LNCaP clone FGC (cell line): ENCODE data around the gene DNMBP.
"Not testable (repeated sequence)": the region's sequence is repeated elsewhere in the genome, so short reads cannot be mapped to it uniquely, and the experiment has no call there.

Experiments used
- DNase-seq: peaks from one replicate; pipeline ENCODE4 v3.0.0-alpha.2; 2011; ENCODE audit warnings: low read depth
- H3K4me3 ChIP-seq: 2 replicates; pipeline ENCODE4 v1.5.1; 2011; ENCODE audit warnings: mild to moderate bottlenecking, low read depth, low read length, control low read depth
- CTCF ChIP-seq: IDR thresholded peaks from 2 replicates; pipeline ENCODE4 v1.5.1; 2012; ENCODE audit warnings: mild to moderate bottlenecking; ENCODE audit not compliant: control insufficient read depth, insufficient read depth; ENCODE audit errors: extremely low read depth

DNMBP gene

GRCh38 chr10:99841746-99842145, 168.0 kb downstream of the DNMBP start:
- no peak overlapping the region for H3K4me3 ChIP-seq
- DNase-seq, result no peak
- no peak for TF ChIP-seq CTCF

GRCh38 chr10:99840859-99841258, 168.9 kb downstream of the DNMBP start:
- DNase-seq, H3K4me3 ChIP-seq: not testable (repeated sequence)

GRCh38 chr10:99836711-99837110, 173.0 kb downstream of the DNMBP start:
- no peak overlapping the region for H3K4me3 ChIP-seq
- DNase-seq, result no peak
- TF ChIP-seq CTCF, result no peak

- TF ChIP-seq CTCF, result no peak
- H3K4me3 ChIP-seq, result no peak overlapping the region
- no peak for DNase-seq
Observed at GRCh38 chr10:99835947-99836346, 173.8 kb downstream of the DNMBP start.

- no peak for TF ChIP-seq CTCF
- DNase-seq, result no peak
- H3K4me3 ChIP-seq, result no peak overlapping the region
Observed at GRCh38 chr10:99834410-99834809, 175.3 kb downstream of the DNMBP start.

- DNase-seq, result no peak
- TF ChIP-seq CTCF, result no peak
- H3K4me3 ChIP-seq, result no peak overlapping the region
Observed at GRCh38 chr10:99832439-99832838, 177.3 kb downstream of the DNMBP start.

- H3K4me3 ChIP-seq, result no peak overlapping the region
- DNase-seq, result no peak
- no peak for TF ChIP-seq CTCF
Observed at GRCh38 chr10:99828464-99828863, 181.3 kb downstream of the DNMBP start.

- no peak overlapping the region for H3K4me3 ChIP-seq
- no peak for TF ChIP-seq CTCF
- no peak for DNase-seq
Observed at GRCh38 chr10:99827936-99828335, 181.8 kb downstream of the DNMBP start.
